HepG2 (cell line): ENCODE measurements around the gene TNFAIP1. TPM values are rescaled to one million over a fixed set of nuclear protein-coding genes. Genes with fewer than 3 reads are reported as not detected.
A peak's percentile ranks its signal among the peaks of the same experiment; 100 is the strongest.

Experiments used
- ATM ChIP-seq: fragments of 450-650 bp; IDR thresholded peaks from 2 replicates; pipeline ENCODE4 v1.7.1; 2017; ENCODE audit warnings: mild to moderate bottlenecking, borderline replicate concordance
- GLI4 ChIP-seq: sonication (generic); formaldehyde crosslinking; IDR thresholded peaks from 2 replicates; pipeline ENCODE4 v1.5.1; 2020; ENCODE audit warnings: missing genetic modification reagents, mild to moderate bottlenecking, moderate library complexity, borderline replicate concordance
- GTF3A ChIP-seq: sonication (generic); formaldehyde crosslinking; conservative IDR thresholded peaks from 2 replicates; pipeline ENCODE4 v1.4.0; 2020; ENCODE audit warnings: mild to moderate bottlenecking, missing genetic modification reagents
- RELA ChIP-seq: sonication (generic); formaldehyde crosslinking; IDR thresholded peaks from 2 replicates; pipeline ENCODE4 v1.4.0; 2020; ENCODE audit warnings: missing genetic modification reagents
- ZNF136 ChIP-seq: sonication (generic); formaldehyde crosslinking; IDR thresholded peaks from 2 replicates; pipeline ENCODE4 v1.8.1; 2022; ENCODE audit warnings: low read depth, mild to moderate bottlenecking, moderate library complexity, missing genetic modification reagents
- ZNF296 ChIP-seq: sonication (generic); formaldehyde crosslinking; conservative IDR thresholded peaks from 2 replicates; pipeline ENCODE4 v1.5.0; 2020; ENCODE audit warnings: mild to moderate bottlenecking, missing genetic modification reagents
- ZNF768 ChIP-seq: sonication (generic); formaldehyde crosslinking; IDR thresholded peaks from 2 replicates; pipeline ENCODE4 v1.4.0; 2020; ENCODE audit warnings: missing genetic modification reagents
- polyA plus RNA-seq, 8 experiments: library from polyadenylated mRNA; depleted of rRNA in 3 of 8; stranded (reverse) in 7 of 8; unstranded in 1 of 8; fragments of >200 nt; fragmentation: Illumina TruSeq in 4 of 8; extraction: Trizol in 4 of 8; gene quantifications; 2 replicates each; pipeline versions ENCODE4 v1.2.1 to v1.2.3, GENCODE V29; 2011 to 2016; ENCODE audit warnings: low read depth in 4 of 8, missing spikeins in 1 of 8, mixed read lengths in 1 of 8; ENCODE audit not compliant: insufficient read depth in 1 of 8
- total RNA-seq, 5 experiments: library from RNA; depleted of rRNA; stranded (reverse); fragments of >200 nt; fragmentation: Illumina TruSeq; extraction: Trizol; gene quantifications; 2 replicates each; pipeline ENCODE4 v1.2.3, GENCODE V29; 2016; ENCODE audit warnings: low read depth in 1 of 5
- TF ChIP-seq, protein P1 (sequence below): sonication (generic); formaldehyde crosslinking; IDR thresholded peaks from 2 replicates; pipeline ENCODE4 v1.4.0; 2020; ENCODE audit warnings: missing genetic modification reagents, borderline replicate concordance
- TF ChIP-seq, protein P2 (sequence below): IDR thresholded peaks from 2 replicates; pipeline ENCODE4 v1.6.1; 2012; ENCODE audit warnings: inconsistent platforms
- TF ChIP-seq, protein P3 (sequence below): sonication (generic); formaldehyde crosslinking; IDR thresholded peaks from 2 replicates; pipeline ENCODE4 v1.4.0; 2020; ENCODE audit warnings: missing genetic modification reagents
- TF ChIP-seq, protein P4 (sequence below): IDR thresholded peaks from 2 replicates; pipeline ENCODE4 v1.6.1; 2018; ENCODE audit warnings: missing genetic modification reagents
- TF ChIP-seq, protein P5 (sequence below): sonication (generic); formaldehyde crosslinking; IDR thresholded peaks from 2 replicates; pipeline ENCODE4 v1.5.1; 2020; ENCODE audit warnings: missing genetic modification reagents, mild to moderate bottlenecking, borderline replicate concordance
- TF ChIP-seq, protein P6 (sequence below): sonication (generic); formaldehyde crosslinking; IDR thresholded peaks from 2 replicates; pipeline ENCODE4 v1.4.0; 2020; ENCODE audit warnings: missing genetic modification reagents
- TF ChIP-seq, protein P7 (sequence below): sonication (generic); formaldehyde crosslinking; IDR thresholded peaks from 2 replicates; pipeline ENCODE4 v1.4.0; 2020; ENCODE audit warnings: missing genetic modification reagents, mild to moderate bottlenecking, borderline replicate concordance

TNFAIP1 gene
- total and polyA plus RNA-seq, 2 of the 13 experiments (the other 11 are each of a cell fraction or from before 2014, with no cell fraction given), result 17.5 to 40.6 TPM

DNA sequence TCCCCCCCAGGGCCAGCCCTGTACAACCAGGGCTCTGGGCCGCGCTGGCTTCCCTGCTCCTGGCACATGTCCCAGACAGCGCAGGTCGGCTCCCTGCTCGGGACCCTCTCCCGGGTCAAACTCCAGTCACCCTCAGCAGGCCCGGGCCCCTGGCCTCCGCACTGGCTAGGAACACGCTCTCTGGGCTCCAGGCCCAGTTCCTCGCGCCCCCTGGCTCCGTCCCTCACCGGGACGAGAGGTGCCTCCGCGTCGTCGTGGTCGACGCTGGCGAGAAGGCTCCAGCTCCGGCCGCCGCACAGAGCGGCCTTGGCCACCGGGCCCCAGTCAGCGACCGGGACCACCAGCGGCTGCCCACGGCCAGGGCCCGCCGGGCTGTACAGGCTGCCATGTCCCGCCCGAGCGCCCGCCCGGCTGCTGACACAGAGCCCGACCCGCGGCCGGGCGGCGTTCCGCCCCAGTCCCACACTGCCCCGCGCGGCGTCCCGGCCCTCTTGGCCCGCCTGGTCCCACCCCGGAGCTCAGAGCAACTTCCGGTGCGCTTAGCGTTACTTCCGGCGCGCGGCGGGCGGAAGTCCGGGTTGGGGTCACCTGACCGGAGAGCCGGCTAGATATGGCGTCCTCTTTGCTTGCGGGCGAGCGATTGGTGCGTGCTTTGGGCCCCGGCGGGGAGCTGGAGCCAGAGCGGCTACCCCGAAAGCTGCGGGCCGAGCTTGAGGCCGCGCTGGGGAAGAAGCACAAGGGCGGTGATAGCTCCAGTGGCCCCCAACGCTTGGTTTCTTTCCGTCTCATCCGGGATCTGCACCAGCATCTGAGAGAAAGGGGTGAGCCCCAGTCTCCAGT lies 21.7 kb downstream of the TNFAIP1 start, which contains the start of gene POLDIP2 (continued):
- TF ChIP-seq, protein P1, sequence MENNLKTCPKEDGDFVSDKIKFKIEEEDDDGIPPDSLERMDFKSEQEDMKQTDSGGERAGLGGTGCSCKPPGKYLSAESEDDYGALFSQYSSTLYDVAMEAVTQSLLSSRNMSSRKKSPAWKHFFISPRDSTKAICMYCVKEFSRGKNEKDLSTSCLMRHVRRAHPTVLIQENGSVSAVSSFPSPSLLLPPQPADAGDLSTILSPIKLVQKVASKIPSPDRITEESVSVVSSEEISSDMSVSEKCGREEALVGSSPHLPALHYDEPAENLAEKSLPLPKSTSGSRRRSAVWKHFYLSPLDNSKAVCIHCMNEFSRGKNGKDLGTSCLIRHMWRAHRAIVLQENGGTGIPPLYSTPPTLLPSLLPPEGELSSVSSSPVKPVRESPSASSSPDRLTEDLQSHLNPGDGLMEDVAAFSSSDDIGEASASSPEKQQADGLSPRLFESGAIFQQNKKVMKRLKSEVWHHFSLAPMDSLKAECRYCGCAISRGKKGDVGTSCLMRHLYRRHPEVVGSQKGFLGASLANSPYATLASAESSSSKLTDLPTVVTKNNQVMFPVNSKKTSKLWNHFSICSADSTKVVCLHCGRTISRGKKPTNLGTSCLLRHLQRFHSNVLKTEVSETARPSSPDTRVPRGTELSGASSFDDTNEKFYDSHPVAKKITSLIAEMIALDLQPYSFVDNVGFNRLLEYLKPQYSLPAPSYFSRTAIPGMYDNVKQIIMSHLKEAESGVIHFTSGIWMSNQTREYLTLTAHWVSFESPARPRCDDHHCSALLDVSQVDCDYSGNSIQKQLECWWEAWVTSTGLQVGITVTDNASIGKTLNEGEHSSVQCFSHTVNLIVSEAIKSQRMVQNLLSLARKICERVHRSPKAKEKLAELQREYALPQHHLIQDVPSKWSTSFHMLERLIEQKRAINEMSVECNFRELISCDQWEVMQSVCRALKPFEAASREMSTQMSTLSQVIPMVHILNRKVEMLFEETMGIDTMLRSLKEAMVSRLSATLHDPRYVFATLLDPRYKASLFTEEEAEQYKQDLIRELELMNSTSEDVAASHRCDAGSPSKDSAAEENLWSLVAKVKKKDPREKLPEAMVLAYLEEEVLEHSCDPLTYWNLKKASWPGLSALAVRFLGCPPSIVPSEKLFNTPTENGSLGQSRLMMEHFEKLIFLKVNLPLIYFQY, result peak; percentile 78; the same call in 1 of the 2 replicates
- TF ChIP-seq GTF3A (CRISPR knock-in tag) (no peak), ZNF768 (CRISPR knock-in tag) (peak; percentile 47; the same call in 1 of the 2 replicates), ZNF296 (no peak), ZNF136 (no peak), ATM (no peak), RELA (CRISPR knock-in tag) (no peak; the same call in 1 of the 2 replicates), GLI4 (no peak)
- TF ChIP-seq, protein P2, sequence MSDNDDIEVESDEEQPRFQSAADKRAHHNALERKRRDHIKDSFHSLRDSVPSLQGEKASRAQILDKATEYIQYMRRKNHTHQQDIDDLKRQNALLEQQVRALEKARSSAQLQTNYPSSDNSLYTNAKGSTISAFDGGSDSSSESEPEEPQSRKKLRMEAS, result peak; percentile 55
- TF ChIP-seq, protein P3, sequence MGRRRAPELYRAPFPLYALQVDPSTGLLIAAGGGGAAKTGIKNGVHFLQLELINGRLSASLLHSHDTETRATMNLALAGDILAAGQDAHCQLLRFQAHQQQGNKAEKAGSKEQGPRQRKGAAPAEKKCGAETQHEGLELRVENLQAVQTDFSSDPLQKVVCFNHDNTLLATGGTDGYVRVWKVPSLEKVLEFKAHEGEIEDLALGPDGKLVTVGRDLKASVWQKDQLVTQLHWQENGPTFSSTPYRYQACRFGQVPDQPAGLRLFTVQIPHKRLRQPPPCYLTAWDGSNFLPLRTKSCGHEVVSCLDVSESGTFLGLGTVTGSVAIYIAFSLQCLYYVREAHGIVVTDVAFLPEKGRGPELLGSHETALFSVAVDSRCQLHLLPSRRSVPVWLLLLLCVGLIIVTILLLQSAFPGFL (CRISPR knock-in tag), result no peak
- TF ChIP-seq, protein P4, sequence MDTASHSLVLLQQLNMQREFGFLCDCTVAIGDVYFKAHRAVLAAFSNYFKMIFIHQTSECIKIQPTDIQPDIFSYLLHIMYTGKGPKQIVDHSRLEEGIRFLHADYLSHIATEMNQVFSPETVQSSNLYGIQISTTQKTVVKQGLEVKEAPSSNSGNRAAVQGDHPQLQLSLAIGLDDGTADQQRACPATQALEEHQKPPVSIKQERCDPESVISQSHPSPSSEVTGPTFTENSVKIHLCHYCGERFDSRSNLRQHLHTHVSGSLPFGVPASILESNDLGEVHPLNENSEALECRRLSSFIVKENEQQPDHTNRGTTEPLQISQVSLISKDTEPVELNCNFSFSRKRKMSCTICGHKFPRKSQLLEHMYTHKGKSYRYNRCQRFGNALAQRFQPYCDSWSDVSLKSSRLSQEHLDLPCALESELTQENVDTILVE (CRISPR knock-in tag), result peak; percentile 83
- TF ChIP-seq, protein P5, sequence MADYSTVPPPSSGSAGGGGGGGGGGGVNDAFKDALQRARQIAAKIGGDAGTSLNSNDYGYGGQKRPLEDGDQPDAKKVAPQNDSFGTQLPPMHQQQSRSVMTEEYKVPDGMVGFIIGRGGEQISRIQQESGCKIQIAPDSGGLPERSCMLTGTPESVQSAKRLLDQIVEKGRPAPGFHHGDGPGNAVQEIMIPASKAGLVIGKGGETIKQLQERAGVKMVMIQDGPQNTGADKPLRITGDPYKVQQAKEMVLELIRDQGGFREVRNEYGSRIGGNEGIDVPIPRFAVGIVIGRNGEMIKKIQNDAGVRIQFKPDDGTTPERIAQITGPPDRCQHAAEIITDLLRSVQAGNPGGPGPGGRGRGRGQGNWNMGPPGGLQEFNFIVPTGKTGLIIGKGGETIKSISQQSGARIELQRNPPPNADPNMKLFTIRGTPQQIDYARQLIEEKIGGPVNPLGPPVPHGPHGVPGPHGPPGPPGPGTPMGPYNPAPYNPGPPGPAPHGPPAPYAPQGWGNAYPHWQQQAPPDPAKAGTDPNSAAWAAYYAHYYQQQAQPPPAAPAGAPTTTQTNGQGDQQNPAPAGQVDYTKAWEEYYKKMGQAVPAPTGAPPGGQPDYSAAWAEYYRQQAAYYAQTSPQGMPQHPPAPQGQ (CRISPR knock-in tag), result no peak
- TF ChIP-seq, protein P6, sequence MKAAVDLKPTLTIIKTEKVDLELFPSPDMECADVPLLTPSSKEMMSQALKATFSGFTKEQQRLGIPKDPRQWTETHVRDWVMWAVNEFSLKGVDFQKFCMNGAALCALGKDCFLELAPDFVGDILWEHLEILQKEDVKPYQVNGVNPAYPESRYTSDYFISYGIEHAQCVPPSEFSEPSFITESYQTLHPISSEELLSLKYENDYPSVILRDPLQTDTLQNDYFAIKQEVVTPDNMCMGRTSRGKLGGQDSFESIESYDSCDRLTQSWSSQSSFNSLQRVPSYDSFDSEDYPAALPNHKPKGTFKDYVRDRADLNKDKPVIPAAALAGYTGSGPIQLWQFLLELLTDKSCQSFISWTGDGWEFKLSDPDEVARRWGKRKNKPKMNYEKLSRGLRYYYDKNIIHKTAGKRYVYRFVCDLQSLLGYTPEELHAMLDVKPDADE (CRISPR knock-in tag), result peak; percentile 79; the same call in 1 of the 2 replicates
- TF ChIP-seq, protein P7, sequence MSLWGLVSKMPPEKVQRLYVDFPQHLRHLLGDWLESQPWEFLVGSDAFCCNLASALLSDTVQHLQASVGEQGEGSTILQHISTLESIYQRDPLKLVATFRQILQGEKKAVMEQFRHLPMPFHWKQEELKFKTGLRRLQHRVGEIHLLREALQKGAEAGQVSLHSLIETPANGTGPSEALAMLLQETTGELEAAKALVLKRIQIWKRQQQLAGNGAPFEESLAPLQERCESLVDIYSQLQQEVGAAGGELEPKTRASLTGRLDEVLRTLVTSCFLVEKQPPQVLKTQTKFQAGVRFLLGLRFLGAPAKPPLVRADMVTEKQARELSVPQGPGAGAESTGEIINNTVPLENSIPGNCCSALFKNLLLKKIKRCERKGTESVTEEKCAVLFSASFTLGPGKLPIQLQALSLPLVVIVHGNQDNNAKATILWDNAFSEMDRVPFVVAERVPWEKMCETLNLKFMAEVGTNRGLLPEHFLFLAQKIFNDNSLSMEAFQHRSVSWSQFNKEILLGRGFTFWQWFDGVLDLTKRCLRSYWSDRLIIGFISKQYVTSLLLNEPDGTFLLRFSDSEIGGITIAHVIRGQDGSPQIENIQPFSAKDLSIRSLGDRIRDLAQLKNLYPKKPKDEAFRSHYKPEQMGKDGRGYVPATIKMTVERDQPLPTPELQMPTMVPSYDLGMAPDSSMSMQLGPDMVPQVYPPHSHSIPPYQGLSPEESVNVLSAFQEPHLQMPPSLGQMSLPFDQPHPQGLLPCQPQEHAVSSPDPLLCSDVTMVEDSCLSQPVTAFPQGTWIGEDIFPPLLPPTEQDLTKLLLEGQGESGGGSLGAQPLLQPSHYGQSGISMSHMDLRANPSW (CRISPR knock-in tag), result no peak
